WERI-Rb-1 (cell line): ENCODE results near the gene SLC48A1.

Source experiments
- DNase-seq: peaks from one replicate; pipeline ENCODE4 v3.0.0-alpha.2; 2020
- H3K27ac ChIP-seq: fragments of 250-450 bp; sonication (Bioruptor Pico); 2 replicates; pipeline ENCODE4 v1.5.1; 2020; ENCODE audit warnings: mild to moderate bottlenecking, moderate library complexity
- H3K27me3 ChIP-seq: fragments of 250-450 bp; sonication (Bioruptor Pico); 2 replicates; pipeline ENCODE4 v1.5.1; 2021; ENCODE audit warnings: mild to moderate bottlenecking, low read depth, moderate library complexity; ENCODE audit not compliant: insufficient read depth, severe bottlenecking
- H3K36me3 ChIP-seq: fragments of 250-450 bp; sonication (Bioruptor Pico); 2 replicates; pipeline ENCODE4 v1.5.1; 2020; ENCODE audit warnings: mild to moderate bottlenecking, moderate library complexity
- H3K4me3 ChIP-seq: 2 replicates; pipeline ENCODE4 v1.5.1; 2011; ENCODE audit warnings: low read depth, mild to moderate bottlenecking, control low read depth, low read length
- H3K9me3 ChIP-seq: fragments of 250-450 bp; sonication (Bioruptor Pico); 2 replicates; pipeline ENCODE4 v1.5.1; 2021; ENCODE audit warnings: mild to moderate bottlenecking, moderate library complexity; ENCODE audit not compliant: severe bottlenecking
- TF ChIP-seq, protein P1 (sequence below): IDR thresholded peaks from 2 replicates; pipeline ENCODE4 v1.5.1; 2011; ENCODE audit warnings: low read depth, mild to moderate bottlenecking, control low read depth, inconsistent platforms, low read length

SLC48A1 gene

DNA sequence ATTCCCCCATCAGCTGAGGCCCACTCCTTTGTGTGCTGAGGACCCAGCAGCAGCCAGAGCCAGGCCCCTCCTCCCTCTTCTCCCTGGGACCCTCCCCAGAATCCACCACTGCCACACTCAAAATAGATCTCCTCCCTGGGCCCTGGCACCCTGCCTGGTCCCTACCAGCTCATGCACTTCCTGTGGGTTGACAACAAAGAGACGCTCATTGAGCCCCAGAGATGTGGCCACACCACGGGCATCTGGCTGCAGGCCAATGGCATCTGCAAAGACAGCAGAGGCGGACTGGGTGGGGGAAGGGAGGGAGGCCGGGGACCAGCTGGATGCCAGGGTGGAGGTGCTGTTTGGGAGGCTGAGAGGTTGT is 31.7 kb upstream of the SLC48A1 start:
- no peak for DNase-seq
- Histone ChIP-seq H3K36me3 (no peaks in the 10 kb centered on the region), H3K9me3 (no peaks in the 10 kb centered on the region), H3K27ac (no peak overlapping the region), H3K27me3 (peaks cover 4% of the 10 kb centered on the region), H3K4me3 (no peak overlapping the region)
- TF ChIP-seq, protein P1, sequence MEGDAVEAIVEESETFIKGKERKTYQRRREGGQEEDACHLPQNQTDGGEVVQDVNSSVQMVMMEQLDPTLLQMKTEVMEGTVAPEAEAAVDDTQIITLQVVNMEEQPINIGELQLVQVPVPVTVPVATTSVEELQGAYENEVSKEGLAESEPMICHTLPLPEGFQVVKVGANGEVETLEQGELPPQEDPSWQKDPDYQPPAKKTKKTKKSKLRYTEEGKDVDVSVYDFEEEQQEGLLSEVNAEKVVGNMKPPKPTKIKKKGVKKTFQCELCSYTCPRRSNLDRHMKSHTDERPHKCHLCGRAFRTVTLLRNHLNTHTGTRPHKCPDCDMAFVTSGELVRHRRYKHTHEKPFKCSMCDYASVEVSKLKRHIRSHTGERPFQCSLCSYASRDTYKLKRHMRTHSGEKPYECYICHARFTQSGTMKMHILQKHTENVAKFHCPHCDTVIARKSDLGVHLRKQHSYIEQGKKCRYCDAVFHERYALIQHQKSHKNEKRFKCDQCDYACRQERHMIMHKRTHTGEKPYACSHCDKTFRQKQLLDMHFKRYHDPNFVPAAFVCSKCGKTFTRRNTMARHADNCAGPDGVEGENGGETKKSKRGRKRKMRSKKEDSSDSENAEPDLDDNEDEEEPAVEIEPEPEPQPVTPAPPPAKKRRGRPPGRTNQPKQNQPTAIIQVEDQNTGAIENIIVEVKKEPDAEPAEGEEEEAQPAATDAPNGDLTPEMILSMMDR, result no peak

DNA sequence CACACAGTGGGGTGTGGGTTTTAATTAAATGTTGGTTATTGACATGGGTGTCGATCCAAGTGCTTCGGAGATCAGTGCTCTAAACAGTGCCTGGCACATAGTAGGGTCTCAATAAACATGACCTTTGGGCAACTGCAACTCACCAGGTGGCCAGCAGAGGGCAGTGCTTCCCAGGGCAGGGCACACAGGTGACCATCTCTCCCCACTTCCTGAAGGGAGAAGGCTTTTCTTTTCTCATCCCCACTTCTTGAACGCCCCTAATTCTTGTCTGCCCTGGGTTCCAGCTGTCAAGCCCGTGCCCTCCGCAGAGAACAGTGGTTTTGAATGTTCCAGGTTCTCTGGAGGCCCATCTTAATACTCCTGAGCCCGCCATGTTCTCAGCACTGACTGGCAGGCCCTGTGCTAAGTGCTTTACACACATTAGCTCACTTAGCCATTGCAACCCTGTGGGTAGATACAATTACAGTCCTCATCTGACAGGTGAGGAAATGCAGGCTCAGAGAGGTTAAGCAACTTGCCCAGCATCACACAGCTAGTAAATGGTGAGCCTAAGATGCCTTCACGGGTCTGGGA is 30.7 kb upstream of the SLC48A1 start:
- H3K27me3 ChIP-seq, result peaks cover 4% of the 10 kb centered on the region
- no peak overlapping the region for H3K27ac ChIP-seq
- TF ChIP-seq, protein P1, result peak; percentile 94
- H3K9me3 ChIP-seq, result no peaks in the 10 kb centered on the region
- DNase-seq, result peak; percentile 65
- no peak overlapping the region for H3K4me3 ChIP-seq
- H3K36me3 ChIP-seq, result no peaks in the 10 kb centered on the region

GRCh38 chr12:47743311-47743860 is 29.7 kb upstream of the SLC48A1 start:
- TF ChIP-seq, protein P1, result no peak
- peaks cover 4% of the 10 kb centered on the region for H3K27me3 ChIP-seq
- DNase-seq, result no peak

GRCh38 chr12:47744005-47744651 is 28.9 kb upstream of the SLC48A1 start:
- no peaks in the 10 kb centered on the region for H3K9me3 ChIP-seq
- no peaks in the 10 kb centered on the region for H3K36me3 ChIP-seq
- H3K27ac ChIP-seq, result no peak overlapping the region
- DNase-seq, result peak; percentile 71
- H3K4me3 ChIP-seq, result no peak overlapping the region
- TF ChIP-seq, protein P1, result peak; percentile 93
- H3K27me3 ChIP-seq, result peaks cover 4% of the 10 kb centered on the region

More at GRCh38 chr12:47743311-47743860, 29.7 kb upstream of the SLC48A1 start:
- Histone ChIP-seq H3K36me3 (no peaks in the 10 kb centered on the region), H3K9me3 (no peaks in the 10 kb centered on the region), H3K27ac (no peak overlapping the region), H3K4me3 (no peak overlapping the region)

- H3K9me3 ChIP-seq, result no peaks in the 10 kb centered on the region
- no peaks in the 10 kb centered on the region for H3K36me3 ChIP-seq
- H3K27ac ChIP-seq, result no peak overlapping the region
- TF ChIP-seq, protein P1, result no peak
- no peak for DNase-seq
- no peak overlapping the region for H3K4me3 ChIP-seq
- peaks cover 4% of the 10 kb centered on the region for H3K27me3 ChIP-seq
Measured at GRCh38 chr12:47744778-47745436, 28.1 kb upstream of the SLC48A1 start.
